Sigmoid colon (tissue), 4 donors: Measurements from ENCODE around the gene ELF1.

Source experiments
- CTCF ChIP-seq, 4 experiments: fragments of 450-650 bp in 3 of 4; fragments of 200-600 bp in 1 of 4; IDR thresholded peaks; one replicate each; pipeline ENCODE4 v1.5.1; 2016 to 2019; ENCODE audit warnings: antibody characterized with exemption in 4 of 4, mild to moderate bottlenecking in 3 of 4, moderate library complexity in 2 of 4
- EP300 ChIP-seq, 4 donors: sonication (generic); formaldehyde crosslinking; IDR thresholded peaks; one replicate each; pipeline ENCODE4 v1.6.1; 2017; ENCODE audit warnings: antibody characterized with exemption in 4 of 4
- POLR2A ChIP-seq, 2 donors: fragments of 450-650 bp; IDR thresholded peaks; one replicate each; pipeline ENCODE4 v1.6.1; 2016; ENCODE audit warnings: antibody characterized with exemption in 2 of 2, mild to moderate bottlenecking in 2 of 2, moderate library complexity in 2 of 2

DNA sequence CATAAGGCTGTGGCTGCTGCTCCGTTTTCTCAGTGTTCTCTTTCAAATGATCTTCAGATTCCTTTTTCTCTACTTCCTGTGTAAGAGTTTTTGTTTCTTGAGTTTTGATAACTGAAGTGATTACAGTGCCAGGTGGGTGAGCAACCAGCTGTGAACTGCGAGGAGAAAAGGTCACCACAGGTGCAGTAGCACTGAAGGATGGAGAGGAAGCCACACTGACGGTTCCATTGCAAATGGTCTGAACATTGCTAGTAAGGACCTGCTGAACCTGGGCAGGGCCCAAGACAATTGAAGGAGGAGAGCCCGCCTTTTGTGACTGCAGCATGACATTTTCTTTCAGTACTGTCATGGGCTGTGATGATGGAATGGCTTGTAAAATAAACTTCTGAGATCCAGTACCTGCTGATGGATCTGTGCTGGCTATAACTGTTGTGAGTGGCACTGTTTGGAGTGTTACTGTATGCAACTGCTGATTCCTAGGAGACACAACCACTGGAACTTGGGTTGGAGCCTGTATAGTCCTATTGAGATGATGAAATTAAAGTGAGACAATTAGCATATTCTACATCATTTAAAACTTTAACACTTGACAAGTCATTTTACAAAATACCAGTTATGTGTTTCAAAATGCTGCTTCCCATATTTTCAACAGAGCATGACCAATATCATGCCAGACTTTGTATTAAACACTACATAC, 85.5 kb downstream of the ELF1 start:
- TF ChIP-seq POLR2A (IDR thresholded peaks at IDR 0.05) (no peak), CTCF (IDR thresholded peaks at IDR 0.05) (no peak), EP300 (IDR thresholded peaks at IDR 0.05) (no peak)
